ENCODE measurements around the gene MAGEA1. TPM values are rescaled to one million over a fixed set of nuclear protein-coding genes. Genes with fewer than 3 reads are reported as not detected.

The MAGEA1 gene, protein sequence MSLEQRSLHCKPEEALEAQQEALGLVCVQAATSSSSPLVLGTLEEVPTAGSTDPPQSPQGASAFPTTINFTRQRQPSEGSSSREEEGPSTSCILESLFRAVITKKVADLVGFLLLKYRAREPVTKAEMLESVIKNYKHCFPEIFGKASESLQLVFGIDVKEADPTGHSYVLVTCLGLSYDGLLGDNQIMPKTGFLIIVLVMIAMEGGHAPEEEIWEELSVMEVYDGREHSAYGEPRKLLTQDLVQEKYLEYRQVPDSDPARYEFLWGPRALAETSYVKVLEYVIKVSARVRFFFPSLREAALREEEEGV
- not detected in 2 replicates for total RNA-seq

DNA sequence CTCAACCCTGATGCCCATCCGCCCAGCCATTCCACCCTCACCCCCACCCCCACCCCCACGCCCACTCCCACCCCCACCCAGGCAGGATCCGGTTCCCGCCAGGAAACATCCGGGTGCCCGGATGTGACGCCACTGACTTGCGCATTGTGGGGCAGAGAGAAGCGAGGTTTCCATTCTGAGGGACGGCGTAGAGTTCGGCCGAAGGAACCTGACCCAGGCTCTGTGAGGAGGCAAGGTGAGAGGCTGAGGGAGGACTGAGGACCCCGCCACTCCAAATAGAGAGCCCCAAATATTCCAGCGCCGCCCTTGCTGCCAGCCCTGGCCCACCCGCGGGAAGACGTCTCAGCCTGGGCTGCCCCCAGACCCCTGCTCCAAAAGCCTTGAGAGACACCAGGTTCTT, at the start of gene MAGEA1:
Gene MAGEA1 (plus strand): TSS at position 154 of the 400 bp plus-strand sequence. CDS start 3,106 bp downstream, outside the sequence.

Other genes with a start within 250 kb of the MAGEA1 start
- not detected in 2 replicates for gene PNMA5, start 185.2 kb upstream of the MAGEA1 start, total RNA-seq
- gene PNMA3, start 122.8 kb upstream of the MAGEA1 start, total RNA-seq, result not detected in 2 replicates
- 0.65 and 1.1 TPM in 2 replicates for gene PNMA6A, start 106.8 kb upstream of the MAGEA1 start, total RNA-seq
- gene PNMA6F, start 142.5 kb downstream of the MAGEA1 start, total RNA-seq, result not detected in 2 replicates
- 3.6 and 5.2 TPM in 2 replicates for gene ZNF275, start 154.9 kb downstream of the MAGEA1 start, total RNA-seq
- not detected in 2 replicates for gene PNMA6E, start 222.1 kb downstream of the MAGEA1 start, total RNA-seq
- 1.6 and 2.0 TPM in 2 replicates for gene ZFP92, start 232.2 kb downstream of the MAGEA1 start, total RNA-seq

Data from epithelial cell of umbilical artery (primary cell).